ENCODE results near the gene LUZP1. TPM values are rescaled to one million over a fixed set of nuclear protein-coding genes. Genes with fewer than 3 reads are reported as not detected.

The LUZP1 gene
- total RNA-seq, 6 experiments from 2014 or later: 47.3 to 55.6 (median 53.0) TPM

- Mint-ChIP-seq H3K4me3 (peak overlapping the region; percentile 74), H3K4me1 (ENCODE audit: low read depth) (peaks cover 78% of the 10 kb centered on the region), H3K27me3 (ENCODE audit: insufficient read depth) (peaks cover 1% of the 10 kb centered on the region; the same call in 1 of the 2 replicates), H3K9me3 (no peaks in the 10 kb centered on the region), H3K36me3 (ENCODE audit: low read depth) (peaks cover 5% of the 10 kb centered on the region; the same call in 1 of the 2 replicates), H3K27ac (peak overlapping the region; percentile 85)
- no peak for TF ChIP-seq CTCF (IDR thresholded peaks at IDR 0.05)
- no peak for DNase-seq
Measured at GRCh38 chr1:23101887-23102286, 66.8 kb downstream of the LUZP1 start.

- H3K9me3 Mint-ChIP-seq: peaks cover under 1% of the 10 kb centered on the region; the same call in 1 of the 2 replicates
- peaks cover 6% of the 10 kb centered on the region for H3K36me3 Mint-ChIP-seq (ENCODE audit: low read depth)
- H3K27me3 Mint-ChIP-seq (ENCODE audit: insufficient read depth): no peaks in the 10 kb centered on the region; the same call in 1 of the 2 replicates
- no peak for TF ChIP-seq CTCF (IDR thresholded peaks at IDR 0.05)
- DNase-seq: peak; percentile 29
- H3K27ac Mint-ChIP-seq: peak overlapping the region; percentile 85
- H3K4me1 Mint-ChIP-seq (ENCODE audit: low read depth): peaks cover 81% of the 10 kb centered on the region
- H3K4me3 Mint-ChIP-seq: peak overlapping the region; percentile 74; the same call in 1 of the 2 replicates
Measured at GRCh38 chr1:23101101-23101827, 67.4 kb downstream of the LUZP1 start.

- Mint-ChIP-seq H3K36me3 (ENCODE audit: low read depth) (peaks cover 12% of the 10 kb centered on the region), H3K9me3 (peaks cover 8% of the 10 kb centered on the region), H3K27me3 (ENCODE audit: insufficient read depth) (no peaks in the 10 kb centered on the region; the same call in 1 of the 2 replicates), H3K27ac (peak overlapping the region; percentile 85), H3K4me1 (ENCODE audit: low read depth) (peaks cover 91% of the 10 kb centered on the region), H3K4me3 (peak overlapping the region; percentile 54)
- DNase-seq: peak; percentile 92
- peak; percentile 42; the same call in 1 of the 2 replicates for TF ChIP-seq CTCF (IDR thresholded peaks at IDR 0.05)
Measured at GRCh38 chr1:23100074-23100748, 68.4 kb downstream of the LUZP1 start.

- peaks cover 8% of the 10 kb centered on the region for H3K9me3 Mint-ChIP-seq
- no peak for DNase-seq
- H3K36me3 Mint-ChIP-seq (ENCODE audit: low read depth): peaks cover 18% of the 10 kb centered on the region
- H3K27me3 Mint-ChIP-seq (ENCODE audit: insufficient read depth): no peaks in the 10 kb centered on the region; the same call in 1 of the 2 replicates
- TF ChIP-seq CTCF (IDR thresholded peaks at IDR 0.05): no peak
- H3K4me3 Mint-ChIP-seq: peak overlapping the region; percentile 4; the same call in 1 of the 2 replicates
- peak overlapping the region; percentile 44 for H3K27ac Mint-ChIP-seq
- peaks cover 85% of the 10 kb centered on the region for H3K4me1 Mint-ChIP-seq (ENCODE audit: low read depth)
Measured at GRCh38 chr1:23099171-23099536, 69.5 kb downstream of the LUZP1 start.

- H3K4me1 Mint-ChIP-seq (ENCODE audit: low read depth): peaks cover 82% of the 10 kb centered on the region
- peak overlapping the region; percentile 44 for H3K27ac Mint-ChIP-seq
- TF ChIP-seq CTCF (IDR thresholded peaks at IDR 0.05): peak; percentile 95
Measured at GRCh38 chr1:23098463-23099170, 70.0 kb downstream of the LUZP1 start.

More at GRCh38 chr1:23098463-23099170, 70.0 kb downstream of the LUZP1 start:
- Mint-ChIP-seq H3K9me3 (peaks cover 8% of the 10 kb centered on the region), H3K27me3 (ENCODE audit: insufficient read depth) (peaks cover 3% of the 10 kb centered on the region), H3K4me3 (peak overlapping the region; percentile 4; the same call in 1 of the 2 replicates), H3K36me3 (ENCODE audit: low read depth) (peaks cover 23% of the 10 kb centered on the region)
- DNase-seq: peak; percentile 62

Data from HFFc6 (cell line).